IPS-NIHi7 (cell line): ENCODE data around the gene ETNK2.

Experiments used
- DNase-seq: peaks from one replicate; pipeline ENCODE4 v3.0.0; 2012; ENCODE audit warnings: mixed read lengths; ENCODE audit errors: extremely low spot score

The ETNK2 gene

GRCh38 chr1:204147406-204148383 is 4.1 kb downstream of the ETNK2 start:
- peak; percentile 54 for DNase-seq

- DNase-seq: no peak
Observed at GRCh38 chr1:204146965-204147364, 4.9 kb downstream of the ETNK2 start.

DNA sequence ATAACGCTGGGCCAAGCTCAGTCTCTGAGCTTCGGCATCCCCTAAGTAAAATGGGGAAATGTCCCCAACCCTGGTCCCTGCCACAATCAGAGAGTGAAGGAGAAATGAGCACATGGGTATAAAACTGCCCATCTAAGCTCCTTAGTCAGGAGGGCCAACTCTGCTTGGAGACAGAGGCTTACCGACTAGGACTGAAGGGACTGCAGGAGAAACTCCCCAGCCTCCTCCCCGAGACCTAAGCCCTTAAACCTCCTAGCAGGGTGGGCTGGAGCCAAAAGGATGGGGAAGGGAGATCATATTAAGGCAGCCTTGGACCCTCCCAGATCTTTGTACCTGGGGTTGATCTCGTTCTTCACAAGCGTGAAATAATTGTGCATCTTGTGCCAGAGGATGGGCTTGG is 5.5 kb downstream of the ETNK2 start:
- no peak for DNase-seq

DNA sequence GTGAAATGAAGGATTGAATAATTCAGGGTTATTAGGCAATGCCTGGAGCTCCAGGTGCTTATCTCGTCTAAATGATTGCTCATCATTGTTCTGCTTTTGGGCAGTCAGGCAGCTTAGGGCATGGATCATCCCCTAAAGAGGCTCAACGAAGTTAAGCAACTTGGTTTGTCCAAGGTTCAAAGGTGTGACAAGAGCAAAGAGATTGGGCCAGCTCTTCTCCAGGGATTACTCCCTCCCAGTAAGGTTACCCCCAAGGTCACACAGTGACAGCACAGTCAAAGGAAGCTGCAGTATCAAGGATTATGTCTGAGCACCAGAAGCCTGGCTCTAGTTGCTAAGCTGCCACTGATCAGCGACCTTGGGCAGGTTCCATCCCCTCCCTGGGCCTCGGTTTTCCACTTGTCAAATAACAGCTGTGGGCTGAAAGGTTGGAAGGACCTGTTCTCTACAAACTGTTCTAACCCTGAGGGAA is 6.8 kb downstream of the ETNK2 start:
- DNase-seq: no peak

GRCh38 chr1:204143276-204144041 is 8.4 kb downstream of the ETNK2 start:
- no peak for DNase-seq

DNA sequence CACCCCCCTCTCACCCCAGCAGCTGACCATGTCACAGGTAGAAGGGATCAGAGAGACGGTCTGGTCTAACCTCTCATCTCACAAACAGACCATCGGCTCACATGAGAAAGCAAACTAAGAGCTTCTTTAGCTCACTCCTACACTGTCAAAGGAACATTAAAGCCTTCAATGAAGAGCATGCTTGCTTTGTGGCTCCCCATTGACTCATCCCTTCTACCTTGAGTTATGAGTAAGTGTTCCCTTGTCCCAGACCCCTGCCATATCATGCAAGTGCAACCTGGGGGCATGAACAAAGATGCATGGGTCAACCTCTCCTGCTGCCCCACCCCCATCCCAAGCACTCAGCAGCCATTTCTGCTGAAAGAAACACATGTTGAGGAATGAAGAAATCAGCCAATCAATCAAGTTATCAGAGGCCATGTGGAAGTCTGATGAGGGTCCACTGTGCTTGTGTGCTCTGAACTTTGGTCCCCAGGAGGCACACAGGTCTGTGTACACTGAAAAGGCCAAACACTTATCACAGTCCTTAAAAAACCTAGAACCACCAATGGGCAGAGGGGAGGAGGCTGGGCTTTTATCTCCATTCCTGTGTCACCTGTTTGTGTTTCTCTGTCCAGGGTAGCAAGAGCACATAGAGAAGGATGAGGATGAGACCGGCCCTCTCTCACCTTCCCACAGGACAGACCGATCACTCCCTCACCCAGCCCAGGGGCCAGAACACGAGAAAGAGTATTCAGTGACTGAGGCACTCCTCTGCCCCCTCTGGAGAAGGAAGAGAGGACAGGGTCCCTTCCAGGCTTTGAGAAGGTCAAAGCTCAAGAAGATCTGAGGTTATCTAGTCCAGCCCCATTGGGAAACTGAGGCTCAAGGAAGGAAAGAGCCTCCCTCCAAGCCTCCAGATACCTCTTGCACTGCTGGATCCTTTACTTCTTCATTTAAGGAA is 9.5 kb downstream of the ETNK2 start:
- DNase-seq: no peak

- no peak for DNase-seq
Observed at GRCh38 chr1:204141131-204141530, 10.7 kb downstream of the ETNK2 start.

DNA sequence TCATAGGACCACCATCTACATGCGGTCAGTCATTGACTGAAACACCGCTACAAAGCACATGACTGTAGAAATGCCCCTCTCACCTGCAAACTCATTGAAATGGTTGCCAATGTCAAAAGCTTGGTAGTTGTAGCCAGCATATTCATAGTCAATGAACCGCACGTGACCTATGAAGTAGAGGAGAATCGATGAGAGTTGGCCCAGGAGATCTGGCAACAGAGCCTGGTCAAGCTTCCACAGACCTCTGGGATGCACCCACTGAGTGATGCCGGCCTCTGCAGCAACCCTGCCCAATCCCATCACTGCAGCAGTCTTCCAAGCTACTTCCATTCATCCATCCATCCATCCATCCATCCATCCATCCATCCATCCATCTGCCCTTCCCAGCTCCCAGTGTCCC is 11.9 kb downstream of the ETNK2 start:
- no peak for DNase-seq

- DNase-seq: no peak
Observed at GRCh38 chr1:204139088-204139487, 12.8 kb downstream of the ETNK2 start.

GRCh38 chr1:204136814-204137213 is 15.0 kb downstream of the ETNK2 start:
- no peak for DNase-seq

GRCh38 chr1:204134103-204134502 is 17.7 kb downstream of the ETNK2 start:
- DNase-seq: no peak

DNA sequence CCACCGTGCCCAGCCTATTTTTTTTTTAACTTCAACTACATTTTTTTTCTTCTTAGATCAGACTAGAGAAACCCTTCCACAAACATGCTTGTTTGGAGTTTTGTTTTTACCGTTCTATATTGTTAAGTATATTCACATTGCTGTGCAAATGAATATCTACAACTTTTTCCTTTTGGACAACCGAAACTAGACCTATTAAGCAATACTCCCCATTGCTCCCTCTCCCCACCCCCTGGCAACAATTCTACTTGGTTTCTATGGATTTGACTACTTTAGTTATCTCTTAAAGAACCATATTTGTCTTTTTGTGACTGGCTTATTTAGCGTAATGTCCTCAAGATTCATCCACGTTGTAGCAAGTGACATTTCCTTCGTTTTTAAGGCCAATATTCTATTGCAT is 19.1 kb downstream of the ETNK2 start:
- DNase-seq: no peak

DNA sequence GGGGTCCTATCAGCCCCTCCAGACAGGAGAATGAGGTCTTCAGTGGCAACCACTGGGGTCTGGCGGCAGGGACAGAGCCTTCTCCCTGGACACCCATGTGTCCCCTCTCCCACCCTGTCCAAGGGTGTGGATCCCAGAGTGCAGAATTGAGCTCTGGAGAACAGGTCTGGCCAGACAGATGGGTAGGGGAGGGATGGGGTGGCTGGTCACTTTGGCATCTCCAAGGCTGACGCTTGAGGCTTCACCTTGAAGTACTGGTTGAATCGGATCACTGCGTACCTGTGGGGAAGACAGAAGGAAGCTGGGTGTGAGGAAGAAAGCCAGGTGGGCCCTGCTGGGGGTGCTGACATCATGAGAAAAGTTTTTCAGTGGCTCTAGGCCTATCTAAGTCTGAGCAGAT is 19.9 kb downstream of the ETNK2 start:
- no peak for DNase-seq

DNA sequence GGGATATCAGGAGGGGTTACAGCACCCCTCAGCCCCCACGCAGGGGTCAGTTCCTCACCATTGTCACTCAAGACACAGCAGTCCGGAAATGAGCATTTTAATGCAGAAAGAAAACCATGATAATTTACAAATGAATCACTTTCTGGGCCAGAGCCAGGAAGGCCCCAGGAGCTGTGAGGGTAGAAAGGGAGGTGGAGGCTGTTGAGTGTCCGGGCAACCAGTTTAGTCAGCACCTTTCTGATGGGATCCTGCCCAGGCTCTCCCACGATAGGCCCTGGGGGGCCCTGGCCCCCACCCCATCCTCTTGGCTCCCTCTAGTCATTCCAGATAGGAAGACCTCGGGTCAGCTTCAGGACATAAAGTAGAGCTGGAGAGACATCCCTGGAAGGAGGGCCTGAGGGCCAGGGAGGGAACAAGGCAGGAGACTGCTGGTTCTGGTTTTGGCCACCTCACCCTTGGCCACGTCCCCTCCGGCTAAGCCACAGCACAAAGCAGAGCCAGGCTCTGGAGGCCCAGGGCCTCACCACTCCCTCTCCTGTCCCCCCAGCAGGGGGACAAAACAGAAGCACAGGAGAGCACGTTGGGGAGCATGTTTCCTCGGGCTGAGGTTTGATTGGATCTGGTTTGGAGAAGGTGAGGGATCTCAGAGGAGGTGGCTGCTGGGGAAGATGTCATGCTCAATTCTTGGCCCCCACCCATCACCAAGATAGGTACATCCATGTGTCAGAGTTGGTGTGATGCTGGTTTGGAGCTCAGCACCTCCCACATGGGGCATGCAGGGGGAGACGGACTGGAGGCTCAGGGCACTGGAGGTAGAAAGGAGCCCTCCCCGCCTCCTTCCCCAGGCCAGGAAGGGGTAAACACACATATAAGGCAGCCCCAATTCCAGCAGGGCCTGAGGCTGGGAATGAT is 20.6 kb downstream of the ETNK2 start:
- no peak for DNase-seq

DNA sequence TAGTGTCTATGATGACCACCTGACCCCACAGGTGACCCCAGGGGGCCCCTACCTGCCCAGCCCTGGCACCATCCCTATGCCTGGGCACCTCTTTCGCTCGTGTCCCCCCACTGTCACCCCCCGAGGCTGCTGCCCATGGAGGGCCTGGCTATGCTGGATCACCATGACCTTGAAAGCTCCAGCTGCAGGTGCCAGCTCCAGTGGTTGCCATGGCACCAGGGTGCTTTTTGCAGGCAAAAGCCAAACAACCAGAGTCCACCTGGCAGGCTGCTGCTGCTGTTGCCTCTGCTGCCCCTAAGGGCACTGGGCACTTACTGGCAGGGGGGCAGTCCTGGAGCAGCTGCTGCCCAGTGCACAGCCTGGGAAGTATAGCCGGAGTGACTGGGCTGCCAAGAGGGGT is 21.7 kb downstream of the ETNK2 start:
- DNase-seq: no peak

- DNase-seq: peak; percentile 97
Observed at GRCh38 chr1:204128964-204129896, 22.6 kb downstream of the ETNK2 start.

- DNase-seq: no peak
Observed at GRCh38 chr1:204128464-204128963, 23.3 kb downstream of the ETNK2 start.

- peak; percentile 75 for DNase-seq
Observed at GRCh38 chr1:204127597-204128242, 24.1 kb downstream of the ETNK2 start.

DNA sequence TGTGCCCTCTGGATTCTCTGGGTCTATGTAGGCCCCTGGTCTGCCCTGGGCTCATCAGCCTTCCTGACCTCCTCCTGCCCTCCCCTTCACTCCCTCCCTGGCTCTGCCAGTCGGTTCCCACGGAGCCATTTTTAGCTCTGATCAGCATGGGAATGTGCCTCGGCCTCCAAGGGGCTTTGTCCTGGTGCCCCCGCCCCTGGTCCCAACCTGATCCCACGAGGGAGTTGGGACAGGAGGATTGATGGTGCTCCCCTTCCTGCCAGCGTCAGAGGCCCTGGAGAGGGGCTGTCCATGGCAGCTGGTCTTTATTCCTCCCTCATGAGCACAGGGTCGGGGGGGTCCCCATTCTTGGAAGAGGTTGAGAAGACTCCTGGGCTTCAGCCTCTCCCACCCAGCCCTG is 24.9 kb downstream of the ETNK2 start:
- DNase-seq: no peak
